ENCODE measurements around the gene BABAM2. TPM values are rescaled to one million over a fixed set of nuclear protein-coding genes. Genes with fewer than 3 reads are reported as not detected.

The BABAM2 gene
- total and polyA plus RNA-seq, 9 of the 15 experiments (the other 6 are each of a cell fraction or from before 2014, with no cell fraction given), result 10.9 to 37.4 (median 25.6) TPM

GRCh38 chr2:28357948-28358667 is 467.6 kb downstream of the BABAM2 start:
- Histone ChIP-seq H3K27me3 (ENCODE audit: control insufficient read depth in 2 of 2, insufficient read depth in 2 of 2, low read length in 2 of 2) (no peaks in the 10 kb centered on the region), H3K9ac (ENCODE audit: insufficient read depth in 1 of 2, low read depth in 2 of 2, low read length in 2 of 2) (peak overlapping the region in 1 of 2 experiments; percentile 33; a peak in 1 of 4 replicates), H3K4me2 (ENCODE audit: insufficient read depth, low read length) (no peak overlapping the region; the same call in 1 of the 2 replicates), H3K27ac (ENCODE audit: extremely low read depth, low read depth, low read length) (peak overlapping the region; percentile 74; the same call in 1 of the 3 replicates), H4K20me1 (replicated peaks; ENCODE audit: control insufficient read depth, insufficient read depth, low read length) (no peaks in the 10 kb centered on the region), H3K4me1 (replicated peaks in 1 of 2; ENCODE audit: control insufficient read depth in 2 of 2, insufficient read depth in 2 of 2, low read length in 2 of 2) (peaks cover 63 to 64% of the 10 kb centered on the region in 2 experiments), H3K4me3 (no peak overlapping the region), H3K9me1 (ENCODE audit: control insufficient read depth, insufficient read depth, low read length) (peaks cover 6% of the 10 kb centered on the region), H3K79me2 (ENCODE audit: control insufficient read depth, insufficient read depth, low read length) (no peaks in the 10 kb centered on the region), H3K36me3 (ENCODE audit: control insufficient read depth, insufficient read depth, low read length) (no peaks in the 10 kb centered on the region), H2AFZ (ENCODE audit: low read depth, low read length) (peak overlapping the region; percentile 98), H3K9me3 (replicated peaks; ENCODE audit: control insufficient read depth, insufficient read depth, low read depth, low read length) (no peaks in the 10 kb centered on the region)
- POLR2A ChIA-PET, result no interaction called here
- FAIRE-seq (no peak), DNase-seq (ENCODE audit: extremely low read depth in 1 of 4, low spot score in 3 of 4) (peak in 1 of 4 experiments; percentile 43), ATAC-seq (no peak)
- no TSS peak for BruUV-seq (replicated peaks)
- CTCF ChIA-PET (ENCODE audit: low intra/inter-chr PET ratio), result no interaction called here
- 67% methylated on average over 13 of the region's 19 CpGs for WGBS (ENCODE audit: insufficient coverage, low coverage, missing lambda C conversion rate)
- intact Hi-C loops (cut with micrococcal nuclease), result loop anchor here (2.0 kb wide), 1 partner anchor 33 kb away; no protein-coding TSS in a partner anchor
- in situ Hi-C loops (cut with MboI), result no loop called here
- TF ChIP-seq E4F1 (CRISPR knock-in tag; IDR thresholded peaks at IDR 0.05; ENCODE audit: borderline replicate concordance), result no peak
- TF ChIP-seq MAX (CRISPR knock-in tag; IDR thresholded peaks at IDR 0.05), result 0 out of 2 replicates have a peak, but pooled peaks have one; percentile 18
- no peak for TF ChIP-seq TOE1 (IDR thresholded peaks at IDR 0.05; ENCODE audit: borderline replicate concordance)
- no peak for TF ChIP-seq TOE1 (CRISPR knock-in tag; IDR thresholded peaks at IDR 0.05; ENCODE audit: borderline replicate concordance, low read depth)
- no peak for TF ChIP-seq ATF2 (CRISPR knock-in tag; IDR thresholded peaks at IDR 0.05)
- no peak for TF ChIP-seq DMBX1 (CRISPR knock-in tag; IDR thresholded peaks at IDR 0.05; ENCODE audit: borderline replicate concordance)
- TF ChIP-seq SREBF2 (CRISPR knock-in tag; IDR thresholded peaks at IDR 0.05), result no peak
- TF ChIP-seq HNRNPUL1 (IDR thresholded peaks at IDR 0.05; ENCODE audit: low read length), result no peak
